Stimulated activated CD4-positive, alpha-beta T cell treated with anti-CD3 and anti-CD28 coated beads, Interleukin-1b, Interleukin-23, amount 100 ng/mL, for 48 hours (primary cell): ENCODE results near the gene PAIP2.
"Not testable (repeated sequence)": the region's sequence is repeated elsewhere in the genome, so short reads cannot be mapped to it uniquely, and the experiment has no call there.

Experiments used
- DNase-seq: peaks from one replicate; pipeline ENCODE4 v3.0.0-alpha.2; 2020

The PAIP2 gene, protein sequence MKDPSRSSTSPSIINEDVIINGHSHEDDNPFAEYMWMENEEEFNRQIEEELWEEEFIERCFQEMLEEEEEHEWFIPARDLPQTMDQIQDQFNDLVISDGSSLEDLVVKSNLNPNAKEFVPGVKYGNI

DNA sequence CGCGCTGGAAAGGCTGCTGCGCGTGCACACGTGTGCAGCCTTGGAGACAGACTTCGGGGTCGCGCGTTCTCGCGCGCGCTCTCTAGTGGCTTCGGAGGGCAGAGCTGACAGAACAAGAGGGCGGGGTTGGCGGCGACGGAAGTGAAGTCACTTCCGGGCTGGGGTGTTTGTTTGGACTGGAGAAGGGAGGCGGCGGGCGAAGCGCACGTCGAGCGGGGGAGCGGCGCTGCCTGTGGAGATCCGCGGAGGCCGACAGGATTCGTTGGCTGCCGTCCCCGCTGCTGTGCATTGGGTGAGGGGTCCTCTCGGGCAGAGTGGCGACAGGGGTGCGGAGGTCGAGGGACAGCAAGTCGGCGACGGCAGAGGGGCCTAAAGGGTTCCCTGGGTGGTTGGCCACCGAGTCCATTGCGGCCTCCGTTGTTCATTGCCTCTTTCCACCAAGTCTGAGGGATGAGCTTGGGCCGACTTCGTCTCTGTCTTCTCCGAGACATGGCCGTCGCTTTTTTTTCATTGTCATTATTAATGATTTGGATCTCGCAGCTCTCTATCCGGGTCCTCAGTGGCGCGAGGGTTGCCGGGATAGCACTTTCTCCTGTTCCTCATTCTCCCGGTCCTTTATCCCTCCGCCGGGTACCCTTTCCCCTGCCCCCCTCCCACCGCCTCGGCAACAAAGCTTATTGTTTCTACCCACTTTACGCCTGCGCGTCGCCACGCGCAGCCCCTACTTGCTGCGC is at the start of gene PAIP2:
TSS of gene PAIP2 (plus strand) at position 166 of the 734 bp plus-strand sequence. CDS start 21,931 bp downstream, outside the sequence.
- peak; percentile 97 for DNase-seq

DNA sequence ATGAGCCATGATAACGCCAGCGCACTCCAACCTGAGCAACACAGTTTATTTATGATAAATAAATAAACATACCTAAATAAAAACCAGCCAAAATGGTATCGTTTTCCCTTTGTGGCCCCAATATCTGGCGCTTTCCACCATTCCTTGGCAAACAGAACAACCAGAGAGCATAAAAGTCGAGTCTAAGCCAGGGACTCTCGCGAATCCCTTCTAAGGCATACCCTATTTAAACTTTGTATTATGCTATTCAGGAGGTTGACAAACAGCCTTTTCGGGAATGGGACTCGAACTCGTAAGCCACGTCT is 48.5 kb upstream of the PAIP2 start:
- no peak for DNase-seq

DNA sequence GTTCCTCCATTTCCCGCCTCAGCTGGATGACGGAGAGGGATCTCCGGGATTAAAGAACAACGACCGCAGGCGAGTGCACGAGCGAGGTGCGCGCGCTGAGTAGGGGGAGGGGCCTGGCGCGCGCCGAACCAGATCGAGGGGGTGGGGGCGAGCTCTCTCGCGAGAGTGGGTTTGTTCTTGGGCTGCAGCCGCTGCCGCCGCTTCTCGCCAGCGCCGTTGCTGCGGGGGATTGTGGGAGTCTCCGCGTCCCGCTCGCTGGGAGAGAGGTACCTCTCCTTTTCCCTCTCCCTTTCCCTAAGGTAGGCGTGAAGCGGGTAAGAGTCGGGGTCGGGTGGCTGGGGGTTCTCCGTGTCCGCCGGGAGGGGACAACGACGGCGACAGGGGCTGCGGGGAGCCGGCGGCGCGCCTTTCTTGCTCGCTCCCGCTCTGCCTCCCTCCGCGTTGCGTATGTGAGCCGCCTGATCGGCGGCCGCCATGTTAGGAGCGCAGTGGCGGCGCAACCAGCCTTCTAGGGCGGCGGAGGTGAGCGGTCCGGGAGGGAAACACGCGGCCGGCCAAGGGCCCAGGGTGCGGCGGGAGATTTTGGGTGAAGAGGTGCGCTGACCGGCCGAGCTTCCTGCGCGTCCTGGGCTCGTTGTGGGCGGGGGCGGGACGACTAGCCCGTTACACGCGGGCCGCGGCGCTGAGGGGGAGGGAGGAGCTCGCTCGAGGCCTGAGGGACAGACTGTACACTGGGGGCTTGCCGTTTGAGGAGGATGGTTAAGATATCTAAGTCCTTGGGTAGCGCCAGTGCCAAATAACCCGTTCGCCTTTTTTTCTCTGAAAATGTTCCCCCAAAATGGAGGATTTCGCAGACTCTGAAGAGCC is 47.9 kb upstream of the PAIP2 start, which contains the start of gene MATR3:
TSS of gene MATR3 (plus strand) at position 234 of the 867 bp plus-strand sequence. CDS start 13,676 bp downstream, outside the sequence.
- peak; percentile 93 for DNase-seq

DNA sequence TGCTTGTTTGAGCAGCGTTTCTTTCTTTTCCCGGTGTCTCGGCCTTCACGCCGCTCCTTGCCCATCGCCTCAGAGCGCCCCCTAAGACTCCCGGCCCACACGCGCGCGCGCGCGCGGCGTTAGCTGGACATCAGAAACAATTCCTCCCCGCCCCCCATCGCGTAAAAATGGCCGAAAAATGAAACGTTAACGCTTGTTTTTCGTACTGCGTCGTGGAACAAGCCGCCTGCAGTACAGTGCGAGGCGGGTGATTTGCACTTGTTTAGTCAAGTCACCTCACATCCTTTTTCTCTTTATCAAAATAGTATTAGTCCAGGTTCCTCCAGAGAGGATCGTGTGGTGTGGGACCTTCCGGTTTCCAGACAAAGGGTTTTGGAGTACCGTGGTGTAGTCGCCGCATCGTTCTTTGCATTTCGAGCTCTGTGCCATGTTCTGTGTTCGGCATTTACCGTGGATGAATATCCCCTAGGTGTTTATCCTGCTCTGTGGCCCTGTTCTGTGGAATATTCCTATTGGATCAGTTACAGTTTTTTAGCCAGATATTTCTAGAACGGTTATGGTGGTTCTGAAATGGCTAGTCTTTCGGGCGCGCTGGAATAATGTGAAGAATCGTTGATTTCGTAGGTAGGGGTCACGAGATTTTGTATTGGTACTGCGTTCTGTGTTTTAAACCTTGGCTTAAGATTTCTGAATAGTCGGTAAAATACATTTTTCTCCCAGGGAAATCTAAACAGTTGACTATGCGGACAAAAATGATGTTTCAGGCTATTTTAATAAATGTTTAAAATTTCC is 47.1 kb upstream of the PAIP2 start:
- DNase-seq = peak; percentile 47

DNA sequence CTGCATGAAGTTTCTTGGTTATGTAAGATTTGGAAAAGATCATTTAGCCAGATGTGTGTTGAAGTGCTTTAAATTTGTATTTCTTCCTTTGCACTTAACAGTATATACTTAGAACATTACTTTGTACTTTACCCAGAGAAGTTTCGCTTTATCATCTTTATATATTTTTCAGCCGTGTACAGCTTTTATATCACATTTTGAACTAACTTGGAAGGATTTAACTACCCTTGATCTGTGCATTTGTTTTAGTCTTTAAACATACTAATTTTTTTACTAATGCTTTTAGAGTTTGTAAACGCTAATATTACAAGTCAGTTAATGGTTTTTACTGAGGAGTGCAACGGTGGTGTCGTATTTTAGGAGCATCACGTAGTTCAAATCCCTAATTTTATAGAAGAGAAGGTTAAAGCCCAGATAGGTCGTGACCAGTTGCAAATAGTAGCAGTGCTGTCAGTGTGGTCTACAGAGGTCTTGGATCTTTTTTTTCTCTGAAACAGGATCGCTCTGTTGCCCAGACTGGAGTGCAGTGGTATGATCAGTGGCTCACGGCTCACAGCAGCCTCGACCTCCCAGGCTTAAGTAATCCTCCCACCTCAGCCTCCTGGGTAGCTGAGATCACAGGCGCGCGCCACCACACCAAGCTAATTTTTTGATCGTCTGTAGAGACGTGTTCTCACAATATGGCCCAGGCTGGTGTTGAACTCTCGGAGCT is 46.2 kb upstream of the PAIP2 start:
- DNase-seq = no peak

DNA sequence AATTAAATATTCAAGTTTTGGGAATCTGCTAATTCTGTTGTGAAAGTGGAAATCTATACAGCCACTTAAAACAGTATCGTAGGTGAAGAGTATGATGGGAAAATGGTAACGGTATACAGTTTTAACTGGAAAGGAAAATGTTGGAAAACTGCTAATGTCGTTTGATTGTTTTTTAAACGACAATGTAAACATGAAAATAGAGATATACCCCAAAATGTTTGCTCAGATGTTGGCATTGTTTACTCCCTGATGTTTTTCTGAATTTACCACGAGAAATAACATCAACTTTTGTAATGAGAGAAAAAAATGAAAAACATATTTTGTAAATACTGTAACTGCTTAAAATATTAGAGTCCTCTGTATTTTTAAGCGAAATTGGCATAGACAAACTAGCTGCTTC is 45.5 kb upstream of the PAIP2 start:
- no peak for DNase-seq

DNA sequence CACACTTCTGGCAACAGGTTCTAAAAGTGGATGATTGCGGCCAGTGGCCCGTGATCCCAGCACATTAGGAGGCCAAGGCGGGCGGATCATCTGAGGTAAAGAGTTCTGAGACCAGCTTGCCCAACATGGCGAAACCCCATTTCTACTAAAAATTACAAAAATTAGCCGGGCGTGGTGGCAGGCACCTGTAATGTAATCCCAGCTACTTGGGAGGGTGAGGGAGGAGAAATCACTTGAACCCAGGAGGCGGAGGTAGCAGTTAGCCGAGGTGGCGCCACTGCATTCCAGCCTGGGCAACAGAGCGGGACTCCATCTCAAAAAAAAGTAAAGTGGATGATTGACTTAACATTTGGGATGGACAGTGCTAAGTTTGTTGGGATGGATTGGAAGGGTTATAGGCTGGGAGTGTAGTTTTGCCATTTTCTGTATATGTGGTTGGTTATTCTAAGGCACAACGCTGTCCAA is 44.8 kb upstream of the PAIP2 start:
- DNase-seq = no peak

DNA sequence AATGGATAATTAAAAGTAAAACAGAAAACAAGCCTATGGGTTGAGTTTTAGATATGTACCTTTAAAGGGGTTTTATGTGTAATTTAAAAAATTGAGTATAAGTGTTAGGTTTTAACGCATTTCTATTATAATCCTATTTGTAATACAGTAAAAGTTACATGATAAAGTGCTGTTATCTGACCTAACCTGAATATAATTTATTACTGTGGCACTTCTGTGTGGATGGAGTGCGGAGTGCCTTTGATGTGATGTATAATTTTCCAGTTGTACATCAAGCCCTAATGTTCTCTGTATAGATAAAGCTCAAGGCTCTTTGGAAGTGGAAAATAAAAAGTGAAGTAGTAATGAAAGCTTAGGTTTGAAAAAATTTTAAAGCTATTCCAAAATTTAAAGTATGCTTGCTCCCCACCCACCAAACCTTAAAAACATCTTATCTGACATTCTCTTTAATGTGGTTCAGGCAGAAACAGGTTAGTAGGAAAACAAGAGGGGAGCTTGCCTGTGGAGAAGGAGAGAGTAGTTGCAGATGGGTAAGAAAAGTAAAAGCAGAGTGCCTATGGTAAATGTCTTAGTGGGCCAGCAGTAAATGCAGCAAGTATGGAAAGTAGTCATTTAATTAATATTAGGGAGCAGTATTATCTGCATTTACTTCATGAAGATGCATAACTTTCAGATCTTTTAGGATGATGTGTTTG is 44.1 kb upstream of the PAIP2 start:
- no peak for DNase-seq

DNA sequence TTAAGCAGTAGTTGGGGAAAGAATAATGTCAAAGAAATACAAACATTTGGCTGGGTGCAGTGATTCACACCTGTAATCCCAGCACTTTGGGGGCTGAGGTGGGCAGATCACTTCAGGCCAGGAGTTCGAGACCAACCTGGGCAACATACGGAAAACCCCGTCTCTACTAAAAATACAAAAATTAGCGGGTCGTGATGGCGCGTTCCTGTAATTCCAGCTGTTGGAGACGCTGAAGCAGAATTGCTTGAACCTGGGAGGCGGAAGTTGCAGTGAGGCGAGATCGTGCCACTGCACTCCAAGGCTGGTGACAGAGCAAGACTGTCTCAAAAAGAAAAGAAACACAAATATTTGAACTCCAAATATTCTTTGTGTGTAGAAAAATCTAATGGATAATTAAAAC is 43.4 kb upstream of the PAIP2 start:
- no peak for DNase-seq

DNA sequence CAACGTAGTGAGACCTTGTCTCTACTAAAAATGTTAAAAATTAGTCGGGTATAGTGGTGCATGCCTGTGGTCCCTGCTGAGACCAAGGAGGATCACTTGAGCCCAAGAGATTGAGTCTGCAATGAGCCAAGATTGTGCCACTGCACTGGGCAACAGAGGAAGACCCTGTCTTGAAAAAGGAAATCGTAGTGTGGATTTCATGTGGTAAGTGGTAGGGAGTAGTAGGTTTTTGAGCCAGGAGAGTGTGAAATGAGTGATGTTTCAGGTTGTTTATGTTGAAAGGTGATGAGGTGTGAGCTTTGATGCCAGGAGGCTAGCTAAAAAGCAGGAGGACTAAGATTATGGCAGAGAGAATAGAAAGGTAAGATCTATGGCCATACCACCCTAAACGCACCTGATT is 42.2 kb upstream of the PAIP2 start:
- no peak for DNase-seq

DNA sequence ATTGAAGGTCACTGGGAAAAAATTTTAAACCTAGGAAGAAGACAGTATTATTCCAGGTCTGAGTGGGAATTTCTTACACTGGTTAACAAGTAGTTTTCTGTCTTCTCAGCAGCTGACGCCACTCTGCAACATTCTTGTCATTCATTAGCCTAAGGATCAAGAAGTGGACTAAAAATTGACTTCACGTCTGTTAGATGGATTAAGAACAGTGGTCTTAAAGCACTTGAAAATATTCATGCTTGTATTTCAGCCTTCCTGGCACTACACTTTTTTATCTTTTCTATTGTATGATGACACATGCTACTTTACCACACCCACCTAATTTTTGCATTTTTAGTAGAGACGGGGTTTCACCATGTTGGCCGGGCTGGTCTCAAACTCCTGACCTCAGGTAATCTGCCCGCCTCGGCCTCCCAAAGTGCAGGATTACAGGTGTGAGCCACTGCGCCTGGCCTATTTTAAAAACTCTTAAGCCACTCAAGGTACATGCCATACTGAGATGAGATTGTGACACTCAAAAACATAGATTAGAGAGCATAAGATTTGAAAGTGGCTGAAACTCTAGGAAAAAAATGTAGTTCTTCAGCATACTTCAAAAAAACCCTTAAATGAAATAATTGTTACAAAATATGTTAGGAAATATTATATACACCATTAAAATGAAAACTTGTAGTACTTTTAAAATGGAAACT is 39.7 kb upstream of the PAIP2 start:
- DNase-seq = no peak

DNA sequence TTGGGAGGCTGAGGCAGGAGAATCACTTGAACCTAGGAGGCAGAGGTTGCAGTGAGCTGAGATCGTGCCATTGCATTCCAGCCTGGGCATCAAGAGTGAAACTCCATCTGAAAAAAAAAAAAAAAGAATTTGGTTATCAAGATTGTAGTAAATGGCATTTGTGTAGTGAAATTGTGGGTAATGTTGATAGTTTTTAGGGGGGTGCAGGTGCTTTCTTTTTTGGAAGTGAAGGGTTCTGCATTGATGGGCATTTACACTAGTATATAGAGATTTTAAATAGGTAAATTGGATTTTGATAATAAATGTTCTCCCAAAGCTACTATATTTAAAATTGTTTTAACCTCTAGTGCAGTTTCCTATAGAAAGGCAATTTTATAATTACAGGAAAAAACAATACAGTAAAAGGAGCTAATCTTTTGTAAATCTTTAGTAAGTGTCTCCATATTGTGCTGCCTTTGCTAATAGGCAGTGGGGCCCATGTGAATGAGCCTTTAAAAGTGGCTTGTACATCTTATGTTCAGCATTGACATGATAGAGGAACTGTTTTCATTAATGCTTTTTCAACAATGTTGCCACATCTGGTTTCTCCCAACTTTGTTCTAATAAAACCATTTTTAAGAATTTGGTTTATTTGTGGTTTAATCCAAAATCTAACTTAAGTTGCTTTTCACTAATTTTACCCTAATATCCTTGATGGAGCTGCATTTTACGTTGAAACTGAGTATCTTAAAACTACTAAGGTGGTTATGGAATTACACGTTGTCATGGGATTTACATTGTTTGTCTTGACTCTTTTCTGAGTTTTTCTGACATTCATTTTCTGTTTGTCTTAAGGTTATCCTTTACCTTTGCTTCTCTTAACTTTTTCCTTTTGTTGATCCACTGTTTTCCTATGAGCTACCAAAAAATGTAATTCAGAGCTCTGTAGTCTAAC is 37.0 kb upstream of the PAIP2 start:
- no peak for DNase-seq

DNA sequence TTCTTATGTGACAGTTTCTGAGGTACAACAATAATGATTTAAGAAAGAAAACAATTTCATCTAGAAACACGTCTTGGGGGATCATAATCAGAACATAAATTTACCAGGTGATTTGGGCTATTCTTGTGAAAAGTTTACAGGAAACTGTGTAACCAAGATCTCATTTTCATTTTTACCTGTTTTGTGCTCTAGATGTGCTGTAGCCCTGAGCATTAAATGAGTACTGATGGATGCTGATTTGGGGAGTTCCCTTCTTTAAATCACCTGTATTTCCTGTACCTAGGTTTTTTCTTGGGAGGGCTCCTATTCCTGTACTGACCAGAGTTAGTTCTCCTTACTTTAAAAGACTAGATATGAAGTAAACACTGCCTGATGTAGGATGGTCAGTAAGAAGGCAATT is 35.5 kb upstream of the PAIP2 start:
- no peak for DNase-seq

DNA sequence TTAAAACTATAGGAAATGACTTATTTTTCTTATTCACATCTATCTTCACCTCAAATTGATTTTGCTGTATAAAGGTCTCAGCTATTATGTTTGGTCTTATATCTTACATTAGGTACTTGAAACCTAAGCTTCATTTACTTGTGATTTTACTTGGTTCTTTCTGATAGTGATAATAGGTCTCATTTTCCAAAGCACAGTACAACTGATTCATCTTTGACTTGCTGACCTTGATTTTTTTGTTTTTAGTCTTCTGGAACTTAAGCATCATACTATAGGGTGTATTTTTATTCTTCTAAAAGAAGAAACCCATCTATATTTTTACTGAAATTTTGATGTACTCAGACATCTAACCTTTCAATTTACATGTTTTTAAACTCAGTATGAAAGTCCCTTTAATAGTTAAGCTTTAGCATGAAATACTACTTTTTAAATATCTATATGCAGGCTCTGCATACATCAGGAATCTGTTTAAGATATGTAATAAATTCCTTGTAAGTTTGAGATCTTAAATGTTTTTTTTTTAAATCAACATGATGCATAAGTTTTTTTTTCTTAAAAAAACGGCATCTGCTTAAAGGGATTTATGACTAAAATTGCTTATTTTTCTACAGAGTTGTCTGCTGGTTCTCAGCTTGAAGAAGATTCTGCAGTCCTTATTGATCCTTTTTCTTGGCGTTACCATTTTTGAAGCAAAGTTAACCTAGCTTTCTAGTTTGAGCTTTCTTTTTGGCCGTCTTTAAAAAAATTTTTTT is 34.9 kb upstream of the PAIP2 start:
- DNase-seq = no peak

DNA sequence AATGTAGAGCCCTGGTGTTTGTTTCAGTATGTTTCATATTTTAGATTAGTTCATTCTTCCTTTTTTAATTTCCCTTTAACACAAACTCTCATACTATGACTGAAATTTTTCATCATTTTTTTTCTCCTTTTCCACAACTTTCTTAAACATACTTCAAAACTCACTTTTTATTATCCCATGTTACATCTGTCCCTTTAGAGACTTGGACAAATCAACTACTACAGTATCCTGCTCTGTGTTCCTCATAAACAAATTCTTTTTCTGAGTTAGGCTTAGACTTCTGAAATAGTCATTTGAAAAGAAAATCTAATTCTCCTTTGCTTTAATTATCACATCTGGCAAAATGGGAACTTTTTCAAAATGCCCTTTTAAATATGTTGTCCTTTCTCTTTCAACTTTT is 32.9 kb upstream of the PAIP2 start:
- DNase-seq = no peak

DNA sequence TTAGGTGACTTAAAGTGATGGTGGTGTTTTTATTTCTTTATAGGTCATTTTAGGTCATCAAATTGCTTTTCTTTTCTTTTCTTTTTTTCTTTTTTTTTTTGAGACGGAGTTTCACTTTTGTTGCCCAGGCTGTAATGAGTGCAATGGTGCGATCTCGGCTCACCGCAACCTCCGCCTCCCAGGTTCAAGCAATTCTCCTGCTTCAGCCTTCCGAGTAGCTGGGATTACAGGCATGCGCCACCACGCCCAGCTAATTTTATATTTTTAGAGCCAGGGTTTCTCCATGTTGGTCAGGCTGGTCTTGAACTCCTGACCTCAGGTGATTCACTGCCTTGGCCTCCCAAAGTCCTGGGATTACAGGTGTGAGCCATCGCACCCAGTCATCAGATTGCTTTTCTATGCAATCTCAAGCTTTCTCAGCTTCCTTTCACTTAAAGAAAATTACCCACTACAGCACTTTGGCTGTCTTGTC is 30.9 kb upstream of the PAIP2 start:
- DNase-seq = not testable (repeated sequence)

DNA sequence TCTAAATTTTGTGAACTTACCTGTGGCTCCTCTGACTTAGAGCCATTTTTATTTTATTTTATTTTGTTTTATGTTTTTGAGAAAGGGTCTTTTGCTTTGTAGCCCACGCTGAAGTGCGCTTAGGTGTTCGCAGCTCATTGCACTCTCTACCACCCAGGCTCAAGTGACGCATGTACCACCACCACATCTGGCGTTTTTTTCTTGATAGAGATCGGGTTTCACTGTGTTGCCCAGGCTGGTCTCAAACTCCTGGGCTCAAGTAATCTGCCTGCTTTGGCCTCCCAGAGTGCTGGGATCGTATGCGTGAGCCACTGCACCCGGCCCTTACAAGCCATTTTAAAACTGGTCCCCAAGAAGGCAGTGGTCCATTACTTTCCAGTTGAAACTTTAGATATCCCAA is 29.6 kb upstream of the PAIP2 start:
- DNase-seq = no peak

DNA sequence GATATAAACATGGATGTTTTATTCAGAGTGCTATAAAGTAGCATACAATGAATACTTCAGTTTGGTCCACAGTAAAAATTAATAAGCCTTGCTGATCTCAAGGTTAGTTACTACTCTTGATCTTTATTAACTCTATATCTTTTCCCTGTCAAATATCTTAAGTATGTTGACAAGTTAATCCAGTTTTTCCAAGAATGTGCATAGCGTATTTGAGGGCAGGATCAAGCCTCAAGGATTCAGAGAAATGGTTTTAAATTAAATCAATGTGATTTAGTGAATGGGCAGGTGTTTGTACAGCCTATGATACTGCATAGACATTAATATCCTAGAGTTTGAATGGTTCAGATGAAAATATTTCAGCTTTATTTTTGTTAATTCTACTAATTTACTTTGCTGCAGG is 27.4 kb upstream of the PAIP2 start:
- no peak for DNase-seq

DNA sequence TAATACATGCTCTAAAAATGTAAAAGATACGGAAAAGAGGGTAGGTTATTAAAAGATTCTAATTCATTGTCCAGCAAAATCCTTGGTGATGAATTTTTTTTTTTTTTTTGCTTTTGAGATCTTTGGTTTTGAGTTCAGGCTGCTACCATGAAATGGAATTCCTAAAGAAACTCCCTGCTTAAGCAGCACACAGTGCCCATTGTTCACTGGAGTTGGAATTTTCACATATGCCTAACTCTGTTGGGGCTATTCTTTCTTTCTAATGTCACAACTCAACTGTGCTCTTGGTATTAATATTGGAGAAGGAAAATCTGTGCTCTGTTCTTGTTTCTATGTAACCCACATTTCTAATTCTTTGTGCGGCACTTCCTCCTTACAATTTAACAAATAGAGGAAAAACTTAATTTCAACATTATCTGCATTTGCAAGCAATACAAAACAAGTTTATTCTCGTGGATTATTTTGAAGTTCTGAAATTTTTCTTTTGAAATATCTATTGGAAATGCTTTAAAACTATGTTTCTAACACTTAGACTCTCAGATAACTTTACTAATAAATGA is 26.5 kb upstream of the PAIP2 start:
- DNase-seq = no peak
